Epithelial cell of esophagus (primary cell): ENCODE measurements around the gene RPS6KC1.
"Not testable (repeated sequence)": the region's sequence is repeated elsewhere in the genome, so short reads cannot be mapped to it uniquely, and the experiment has no call there.

Source experiments
- DNase-seq: peaks from one replicate; pipeline ENCODE4 v3.0.0; 2010; ENCODE audit warnings: low read depth
- H3K4me3 ChIP-seq: 2 replicates; pipeline ENCODE4 v1.5.1; 2011; ENCODE audit warnings: mild to moderate bottlenecking, low read length, control low read depth
- TF ChIP-seq, protein P1 (sequence below): IDR thresholded peaks from 2 replicates; pipeline ENCODE4 v1.5.1; 2011; ENCODE audit warnings: low read depth, mild to moderate bottlenecking, low read length, control low read depth, inconsistent platforms; ENCODE audit not compliant: insufficient read depth; ENCODE audit errors: missing control alignments

RPS6KC1 gene

GRCh38 chr1:213200630-213201029, 149.6 kb downstream of the RPS6KC1 start:
- no peak overlapping the region for H3K4me3 ChIP-seq
- DNase-seq = no peak
- TF ChIP-seq, protein P1, sequence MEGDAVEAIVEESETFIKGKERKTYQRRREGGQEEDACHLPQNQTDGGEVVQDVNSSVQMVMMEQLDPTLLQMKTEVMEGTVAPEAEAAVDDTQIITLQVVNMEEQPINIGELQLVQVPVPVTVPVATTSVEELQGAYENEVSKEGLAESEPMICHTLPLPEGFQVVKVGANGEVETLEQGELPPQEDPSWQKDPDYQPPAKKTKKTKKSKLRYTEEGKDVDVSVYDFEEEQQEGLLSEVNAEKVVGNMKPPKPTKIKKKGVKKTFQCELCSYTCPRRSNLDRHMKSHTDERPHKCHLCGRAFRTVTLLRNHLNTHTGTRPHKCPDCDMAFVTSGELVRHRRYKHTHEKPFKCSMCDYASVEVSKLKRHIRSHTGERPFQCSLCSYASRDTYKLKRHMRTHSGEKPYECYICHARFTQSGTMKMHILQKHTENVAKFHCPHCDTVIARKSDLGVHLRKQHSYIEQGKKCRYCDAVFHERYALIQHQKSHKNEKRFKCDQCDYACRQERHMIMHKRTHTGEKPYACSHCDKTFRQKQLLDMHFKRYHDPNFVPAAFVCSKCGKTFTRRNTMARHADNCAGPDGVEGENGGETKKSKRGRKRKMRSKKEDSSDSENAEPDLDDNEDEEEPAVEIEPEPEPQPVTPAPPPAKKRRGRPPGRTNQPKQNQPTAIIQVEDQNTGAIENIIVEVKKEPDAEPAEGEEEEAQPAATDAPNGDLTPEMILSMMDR = no peak

GRCh38 chr1:213201380-213202155, 150.5 kb downstream of the RPS6KC1 start:
- TF ChIP-seq, protein P1 = no peak
- no peak overlapping the region for H3K4me3 ChIP-seq
- peak; percentile 65 for DNase-seq

GRCh38 chr1:213211201-213211600, 160.2 kb downstream of the RPS6KC1 start:
- no peak for DNase-seq
- TF ChIP-seq, protein P1 = no peak
- no peak overlapping the region for H3K4me3 ChIP-seq

GRCh38 chr1:213219076-213219475, 168.0 kb downstream of the RPS6KC1 start:
- H3K4me3 ChIP-seq = not testable (repeated sequence)

DNA sequence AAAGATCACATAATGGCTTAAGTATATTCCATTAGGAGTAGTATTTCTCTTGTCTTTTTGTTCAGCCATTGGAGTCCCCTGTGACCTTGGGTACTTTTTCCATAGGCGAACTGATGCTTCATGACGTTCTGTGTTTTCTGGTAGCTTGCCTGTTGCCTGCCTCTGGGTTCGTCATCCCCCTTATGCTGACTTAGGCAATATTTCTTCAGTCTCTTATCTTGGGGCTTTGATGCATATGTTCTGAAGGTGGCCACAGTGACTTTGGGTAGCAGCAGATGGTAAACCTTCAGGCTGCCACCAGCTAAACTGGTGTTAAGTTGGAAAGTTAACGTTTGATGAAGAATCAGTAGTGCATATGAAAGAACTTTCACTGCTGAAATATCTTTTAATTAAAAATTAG, 170.2 kb downstream of the RPS6KC1 start:
- TF ChIP-seq, protein P1 = no peak
- H3K4me3 ChIP-seq = no peak overlapping the region
- no peak for DNase-seq

More at GRCh38 chr1:213219076-213219475, 168.0 kb downstream of the RPS6KC1 start:
- not testable (repeated sequence) for DNase-seq

DNA sequence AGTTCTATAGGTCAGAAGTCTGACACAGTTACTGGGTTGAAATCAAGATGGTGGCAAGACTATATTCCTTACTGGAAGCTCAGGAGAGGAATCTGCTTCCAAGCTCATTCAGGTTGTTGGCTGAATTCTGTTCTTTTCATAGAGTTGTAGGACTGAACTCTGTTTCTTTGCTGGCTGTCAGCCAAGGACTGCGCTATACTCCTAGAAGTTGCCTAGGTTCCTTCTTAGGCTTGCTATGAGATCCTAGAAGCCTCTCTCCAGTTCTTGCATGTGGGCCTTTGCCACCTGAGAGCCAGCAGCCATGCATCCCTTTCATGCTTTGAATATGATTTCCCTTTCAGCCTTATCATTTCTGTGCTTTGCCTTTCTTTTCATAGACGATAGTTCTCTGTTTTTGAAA, 176.4 kb downstream of the RPS6KC1 start:
- no peak for DNase-seq
- no peak overlapping the region for H3K4me3 ChIP-seq

DNA sequence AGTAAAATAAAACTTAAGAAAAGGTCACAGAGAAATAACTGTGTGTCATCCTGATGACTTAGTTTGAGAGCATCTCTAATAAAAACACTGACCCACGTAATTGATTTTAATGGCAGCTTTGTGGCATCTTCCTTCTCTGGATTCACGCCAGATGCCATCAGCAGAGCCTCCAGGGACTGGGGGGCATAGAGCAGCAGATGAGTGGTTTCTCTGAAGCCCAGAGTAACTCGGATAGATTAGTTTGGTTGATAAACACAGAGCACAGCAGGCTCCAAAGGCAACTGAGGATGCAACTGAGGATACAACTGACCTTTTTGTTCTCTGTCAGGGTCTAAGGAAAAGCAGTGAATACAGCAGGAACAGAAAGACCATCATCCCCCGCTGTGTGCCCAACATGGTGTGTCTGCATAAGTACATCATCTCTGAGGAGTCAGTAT, 180.8 kb downstream of the RPS6KC1 start:
- TF ChIP-seq, protein P1 = no peak
- no peak for DNase-seq
- H3K4me3 ChIP-seq = no peak overlapping the region

More for the DNA sequence above, 176.4 kb downstream of the RPS6KC1 start:
- TF ChIP-seq, protein P1 = no peak
